Left ventricle myocardium inferior (tissue), 1 donor: ENCODE measurements around the gene BCAS3. TPM values are rescaled to one million over a fixed set of nuclear protein-coding genes. Genes with fewer than 3 reads are reported as not detected.
"Not testable (repeated sequence)": the region's sequence is repeated elsewhere in the genome, so short reads cannot be mapped to it uniquely, and the experiment has no call there.

Source experiments
- DNase-seq: peaks from one replicate; pipeline ENCODE4 v3.0.0-alpha.2; 2020
- H3K27ac ChIP-seq: fragments of 200-600 bp; replicated peaks from 2 replicates; pipeline ENCODE4 v1.8.0; 2021
- H3K27me3 ChIP-seq: fragments of 200-600 bp; 2 replicates; pipeline ENCODE4 v1.8.0; 2021; ENCODE audit warnings: low read depth
- H3K36me3 ChIP-seq: fragments of 200-600 bp; 2 replicates; pipeline ENCODE4 v1.8.0; 2021
- H3K4me1 ChIP-seq: fragments of 200-600 bp; 2 replicates; pipeline ENCODE4 v1.8.0; 2021
- H3K4me3 ChIP-seq: fragments of 200-600 bp; 2 replicates; pipeline ENCODE4 v1.8.0; 2021; ENCODE audit warnings: mild to moderate bottlenecking, moderate library complexity
- H3K9me3 ChIP-seq: fragments of 200-600 bp; replicated peaks from 2 replicates; pipeline ENCODE4 v1.8.0; 2021
- intact Hi-C: fragments of 100-400 bp; cut with micrococcal nuclease; formaldehyde crosslinking; loops from one replicate; pipeline ENCODE4 v1.11.0; 2022
- total RNA-seq: library from RNA; stranded (reverse); fragmentation: NEBNext Ultra II Directional; extraction: Animal tissue kit (Norgen Biotek cat#: 25700); gene quantifications from one replicate; pipeline ENCODE4 v1.2.1, GENCODE V29; 2021
- TF ChIP-seq, protein P1 (sequence below): fragments of 200-600 bp; IDR thresholded peaks from 2 replicates; pipeline ENCODE4 v1.8.0; 2021; ENCODE audit warnings: antibody characterized with exemption, mild to moderate bottlenecking, borderline replicate concordance
- donor health status: DM: no; HTN: yes; CAD: no; lungs with severe emphysema.

The BCAS3 gene
- total RNA-seq, 1 donor from 2014 or later: 16.5 TPM

DNA sequence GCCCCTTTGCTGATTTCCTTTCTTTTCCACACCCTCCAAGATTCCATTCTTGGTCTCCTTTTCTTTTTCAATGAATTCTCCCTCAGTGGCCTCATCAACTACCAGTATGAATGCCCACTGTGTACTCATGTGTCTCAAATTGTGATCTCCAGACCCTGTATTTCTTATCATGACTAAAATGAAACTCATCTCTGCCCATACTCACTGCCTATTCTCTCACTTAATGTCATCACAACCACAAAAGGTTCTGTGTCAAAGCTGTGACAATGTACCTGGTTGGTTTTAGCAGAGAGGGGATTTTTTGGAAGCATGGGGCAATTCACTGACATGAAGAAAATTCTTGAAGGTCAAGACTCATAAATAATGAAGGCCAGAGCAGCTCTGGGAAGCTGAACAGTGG, 763.0 kb downstream of the BCAS3 start:
- TF ChIP-seq, protein P1, sequence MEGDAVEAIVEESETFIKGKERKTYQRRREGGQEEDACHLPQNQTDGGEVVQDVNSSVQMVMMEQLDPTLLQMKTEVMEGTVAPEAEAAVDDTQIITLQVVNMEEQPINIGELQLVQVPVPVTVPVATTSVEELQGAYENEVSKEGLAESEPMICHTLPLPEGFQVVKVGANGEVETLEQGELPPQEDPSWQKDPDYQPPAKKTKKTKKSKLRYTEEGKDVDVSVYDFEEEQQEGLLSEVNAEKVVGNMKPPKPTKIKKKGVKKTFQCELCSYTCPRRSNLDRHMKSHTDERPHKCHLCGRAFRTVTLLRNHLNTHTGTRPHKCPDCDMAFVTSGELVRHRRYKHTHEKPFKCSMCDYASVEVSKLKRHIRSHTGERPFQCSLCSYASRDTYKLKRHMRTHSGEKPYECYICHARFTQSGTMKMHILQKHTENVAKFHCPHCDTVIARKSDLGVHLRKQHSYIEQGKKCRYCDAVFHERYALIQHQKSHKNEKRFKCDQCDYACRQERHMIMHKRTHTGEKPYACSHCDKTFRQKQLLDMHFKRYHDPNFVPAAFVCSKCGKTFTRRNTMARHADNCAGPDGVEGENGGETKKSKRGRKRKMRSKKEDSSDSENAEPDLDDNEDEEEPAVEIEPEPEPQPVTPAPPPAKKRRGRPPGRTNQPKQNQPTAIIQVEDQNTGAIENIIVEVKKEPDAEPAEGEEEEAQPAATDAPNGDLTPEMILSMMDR: no peak
- DNase-seq: no peak
- Histone ChIP-seq H3K36me3 (no peaks in the 10 kb centered on the region), H3K27ac (no peak overlapping the region), H3K4me3 (no peak overlapping the region), H3K9me3 (peaks cover 26% of the 10 kb centered on the region), H3K27me3 (peaks cover 71% of the 10 kb centered on the region), H3K4me1 (no peaks in the 10 kb centered on the region)
- intact Hi-C loops: no loop called here

DNA sequence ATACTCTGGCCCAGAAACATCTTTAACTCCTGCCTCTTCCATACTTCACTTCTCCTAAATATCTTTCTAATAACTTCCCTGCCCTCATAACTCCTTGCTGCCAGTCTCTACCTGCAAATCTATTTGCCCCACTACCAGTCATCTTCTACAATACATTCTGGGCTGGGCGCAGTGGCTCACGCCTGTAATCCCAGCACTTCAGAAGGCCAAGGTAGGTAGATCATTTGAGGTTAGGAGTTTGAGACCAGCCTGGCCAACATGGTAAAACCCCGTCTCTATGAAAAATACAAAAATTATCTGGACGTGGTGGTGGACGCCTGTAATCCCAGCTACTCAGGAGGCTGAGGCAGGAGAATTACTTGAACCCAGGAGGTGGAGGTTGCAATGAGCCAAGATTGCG, 763.9 kb downstream of the BCAS3 start:
- H3K36me3 ChIP-seq, H3K27ac ChIP-seq, DNase-seq, intact Hi-C loops, H3K4me1 ChIP-seq, H3K4me3 ChIP-seq: not testable (repeated sequence)
- peaks cover 18% of the 10 kb centered on the region for H3K9me3 ChIP-seq
- H3K27me3 ChIP-seq: peaks cover 79% of the 10 kb centered on the region

DNA sequence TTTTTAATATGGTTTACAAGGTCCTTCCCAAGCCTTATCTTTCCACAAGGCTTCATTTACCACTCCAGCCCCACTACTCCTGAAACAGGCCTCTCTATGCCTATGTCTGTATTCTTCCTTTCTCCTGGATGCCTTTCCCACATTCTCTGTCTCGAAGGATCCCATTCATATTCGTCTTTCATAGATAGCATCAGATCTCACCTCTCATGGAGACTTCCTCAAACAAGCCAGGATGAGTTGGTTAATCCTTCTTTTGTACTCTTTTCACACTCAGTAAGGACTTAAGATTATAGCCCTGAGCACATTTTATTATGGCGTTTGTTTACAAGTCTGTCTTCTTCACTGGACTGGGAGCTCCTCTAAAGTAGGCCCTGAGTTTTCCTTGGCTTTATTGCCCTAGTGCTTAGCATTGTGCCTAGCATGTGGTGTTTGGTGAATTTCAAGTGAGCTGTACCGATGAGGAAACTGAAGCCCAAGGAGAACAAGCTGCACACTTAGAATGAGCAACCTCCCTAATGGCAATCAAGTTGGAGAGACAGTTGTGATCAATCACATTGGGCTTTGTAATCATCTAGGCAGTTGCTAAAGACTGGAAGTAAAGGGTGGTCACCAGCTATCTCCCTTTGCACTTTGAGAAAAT, 764.6 kb downstream of the BCAS3 start:
- Histone ChIP-seq H3K36me3 (no peaks in the 10 kb centered on the region), H3K27ac (no peak overlapping the region), H3K9me3 (peaks cover 10% of the 10 kb centered on the region), H3K4me3 (no peak overlapping the region), H3K4me1 (no peaks in the 10 kb centered on the region), H3K27me3 (peaks cover 87% of the 10 kb centered on the region)
- no peak for DNase-seq
- TF ChIP-seq, protein P1: no peak
- intact Hi-C loops: no loop called here

Other genes starting within 250 kb of the BCAS3 start
- 16.6 TPM for gene APPBP2, start 151.6 kb upstream of the BCAS3 start, total RNA-seq
- gene PPM1D, start 77.7 kb upstream of the BCAS3 start, total RNA-seq: 6.8 TPM